Measurements from ENCODE around the gene FAM13C.

Gene FAM13C

GRCh38 chr10:59257224-59257623, 105.1 kb downstream of the FAM13C start:
- Histone ChIP-seq H3K4me1 (ENCODE audit: insufficient read depth, insufficient read length) (no peaks in the 10 kb centered on the region), H3K36me3 (ENCODE audit: insufficient read depth, insufficient read length, low read length) (no peaks in the 10 kb centered on the region), H3K4me3 (ENCODE audit: insufficient read length, low read depth) (no peak overlapping the region), H3K27me3 (ENCODE audit: insufficient read depth, insufficient read length) (no peaks in the 10 kb centered on the region), H3K9me3 (ENCODE audit: insufficient read depth, low read length) (no peaks in the 10 kb centered on the region), H3K9ac (ENCODE audit: insufficient read length, low read depth) (no peak overlapping the region)
- TF ChIP-seq YY1 (IDR thresholded peaks at IDR 0.05; ENCODE audit: insufficient read depth, insufficient read length), result no peak
- no peak for TF ChIP-seq SUZ12 (IDR thresholded peaks at IDR 0.05; ENCODE audit: extremely low read depth, insufficient read depth, insufficient read length)
- no peak for TF ChIP-seq ZNF274 (IDR thresholded peaks at IDR 0.05; ENCODE audit: low read depth, low read length)
- DNase-seq (ENCODE audit: low read depth, low spot score), result no peak

DNA sequence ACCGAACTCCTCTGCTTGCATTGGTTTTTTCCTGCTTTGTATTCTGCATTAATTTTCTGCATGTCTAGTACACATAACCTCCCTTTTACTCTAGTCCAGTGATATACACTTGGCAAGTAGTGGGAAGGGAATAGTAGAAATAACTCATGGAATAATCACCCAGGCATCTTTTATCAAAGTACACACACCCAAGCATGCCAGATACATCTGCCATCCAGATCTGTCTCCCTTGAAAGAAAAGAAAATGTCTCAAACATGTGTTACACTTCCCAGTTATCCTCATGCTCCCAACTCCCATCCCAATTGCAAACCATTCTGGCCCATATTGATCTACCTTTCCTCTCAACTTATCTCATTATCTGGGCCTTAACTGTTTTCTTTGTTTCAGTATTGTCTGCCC, 106.9 kb downstream of the FAM13C start:
- Histone ChIP-seq H3K9me3 (ENCODE audit: insufficient read depth, low read length) (no peaks in the 10 kb centered on the region), H3K4me1 (ENCODE audit: insufficient read depth, insufficient read length) (no peaks in the 10 kb centered on the region), H3K4me3 (ENCODE audit: insufficient read length, low read depth) (no peak overlapping the region), H3K27me3 (ENCODE audit: insufficient read depth, insufficient read length) (no peaks in the 10 kb centered on the region), H3K9ac (ENCODE audit: insufficient read length, low read depth) (no peak overlapping the region), H3K36me3 (ENCODE audit: insufficient read depth, insufficient read length, low read length) (no peaks in the 10 kb centered on the region)
- no peak for DNase-seq (ENCODE audit: low read depth, low spot score)
- no peak for TF ChIP-seq SUZ12 (IDR thresholded peaks at IDR 0.05; ENCODE audit: extremely low read depth, insufficient read depth, insufficient read length)
- no peak for TF ChIP-seq ZNF274 (IDR thresholded peaks at IDR 0.05; ENCODE audit: low read depth, low read length)

- no peaks in the 10 kb centered on the region for H3K9me3 ChIP-seq (ENCODE audit: insufficient read depth, low read length)
- no peak overlapping the region for H3K9ac ChIP-seq (ENCODE audit: insufficient read length, low read depth)
- H3K27me3 ChIP-seq (ENCODE audit: insufficient read depth, insufficient read length), result no peaks in the 10 kb centered on the region
- no peak for TF ChIP-seq ZNF274 (IDR thresholded peaks at IDR 0.05; ENCODE audit: low read depth, low read length)
- no peak for TF ChIP-seq YY1 (IDR thresholded peaks at IDR 0.05; ENCODE audit: insufficient read depth, insufficient read length)
- no peak for TF ChIP-seq SUZ12 (IDR thresholded peaks at IDR 0.05; ENCODE audit: extremely low read depth, insufficient read depth, insufficient read length)
- H3K4me1 ChIP-seq (ENCODE audit: insufficient read depth, insufficient read length), result no peaks in the 10 kb centered on the region
- no peak overlapping the region for H3K4me3 ChIP-seq (ENCODE audit: insufficient read length, low read depth)
- DNase-seq (ENCODE audit: low read depth, low spot score), result no peak
- H3K36me3 ChIP-seq (ENCODE audit: insufficient read depth, insufficient read length, low read length), result no peaks in the 10 kb centered on the region
Observed at GRCh38 chr10:59252491-59252890, 109.9 kb downstream of the FAM13C start.

DNA sequence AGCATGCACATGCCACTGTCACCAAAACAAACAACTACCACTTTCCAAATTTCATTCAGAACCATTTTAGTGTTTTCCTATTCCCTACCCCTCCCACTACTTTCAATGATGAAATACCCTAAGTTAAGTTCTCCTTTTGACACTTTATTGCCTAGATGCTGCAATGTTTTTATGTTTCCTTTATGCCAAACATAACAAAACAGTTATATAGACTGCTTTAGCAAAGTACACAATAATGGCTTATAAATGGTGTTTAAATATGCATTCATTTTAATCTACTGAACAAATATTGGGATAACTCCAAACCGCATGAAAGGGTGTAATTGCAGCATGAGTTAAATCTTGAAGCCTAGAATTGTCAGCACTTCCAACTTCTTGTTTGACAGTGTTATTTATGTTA, 116.7 kb downstream of the FAM13C start:
- H3K9me3 ChIP-seq (ENCODE audit: insufficient read depth, low read length), result no peaks in the 10 kb centered on the region
- no peak for TF ChIP-seq ZNF274 (IDR thresholded peaks at IDR 0.05; ENCODE audit: low read depth, low read length)
- TF ChIP-seq SUZ12 (IDR thresholded peaks at IDR 0.05; ENCODE audit: extremely low read depth, insufficient read depth, insufficient read length), result no peak
- H3K36me3 ChIP-seq (ENCODE audit: insufficient read depth, insufficient read length, low read length), result no peaks in the 10 kb centered on the region
- no peak overlapping the region for H3K4me3 ChIP-seq (ENCODE audit: insufficient read length, low read depth)
- no peaks in the 10 kb centered on the region for H3K27me3 ChIP-seq (ENCODE audit: insufficient read depth, insufficient read length)
- no peak overlapping the region for H3K9ac ChIP-seq (ENCODE audit: insufficient read length, low read depth)
- H3K4me1 ChIP-seq (ENCODE audit: insufficient read depth, insufficient read length), result no peaks in the 10 kb centered on the region
- DNase-seq (ENCODE audit: low read depth, low spot score), result no peak

GRCh38 chr10:59244871-59245270, 117.5 kb downstream of the FAM13C start:
- no peaks in the 10 kb centered on the region for H3K36me3 ChIP-seq (ENCODE audit: insufficient read depth, insufficient read length, low read length)
- H3K9ac ChIP-seq (ENCODE audit: insufficient read length, low read depth), result no peak overlapping the region
- no peaks in the 10 kb centered on the region for H3K4me1 ChIP-seq (ENCODE audit: insufficient read depth, insufficient read length)
- no peak for DNase-seq (ENCODE audit: low read depth, low spot score)
- no peak for TF ChIP-seq ZNF274 (IDR thresholded peaks at IDR 0.05; ENCODE audit: low read depth, low read length)
- no peak for TF ChIP-seq SUZ12 (IDR thresholded peaks at IDR 0.05; ENCODE audit: extremely low read depth, insufficient read depth, insufficient read length)
- no peak for TF ChIP-seq YY1 (IDR thresholded peaks at IDR 0.05; ENCODE audit: insufficient read depth, insufficient read length)
- H3K9me3 ChIP-seq (ENCODE audit: insufficient read depth, low read length), result no peaks in the 10 kb centered on the region
- H3K4me3 ChIP-seq (ENCODE audit: insufficient read length, low read depth), result no peak overlapping the region
- H3K27me3 ChIP-seq (ENCODE audit: insufficient read depth, insufficient read length), result no peaks in the 10 kb centered on the region

GRCh38 chr10:59243611-59244195, 118.6 kb downstream of the FAM13C start:
- no peak for TF ChIP-seq YY1 (IDR thresholded peaks at IDR 0.05; ENCODE audit: insufficient read depth, insufficient read length)
- TF ChIP-seq ZNF274 (IDR thresholded peaks at IDR 0.05; ENCODE audit: low read depth, low read length), result no peak
- TF ChIP-seq SUZ12 (IDR thresholded peaks at IDR 0.05; ENCODE audit: extremely low read depth, insufficient read depth, insufficient read length), result no peak
- DNase-seq (ENCODE audit: low read depth, low spot score), result no peak
- Histone ChIP-seq H3K4me1 (ENCODE audit: insufficient read depth, insufficient read length) (no peaks in the 10 kb centered on the region), H3K9me3 (ENCODE audit: insufficient read depth, low read length) (no peaks in the 10 kb centered on the region), H3K4me3 (ENCODE audit: insufficient read length, low read depth) (no peak overlapping the region), H3K9ac (ENCODE audit: insufficient read length, low read depth) (no peak overlapping the region), H3K27me3 (ENCODE audit: insufficient read depth, insufficient read length) (no peaks in the 10 kb centered on the region), H3K36me3 (ENCODE audit: insufficient read depth, insufficient read length, low read length) (no peaks in the 10 kb centered on the region)

DNA sequence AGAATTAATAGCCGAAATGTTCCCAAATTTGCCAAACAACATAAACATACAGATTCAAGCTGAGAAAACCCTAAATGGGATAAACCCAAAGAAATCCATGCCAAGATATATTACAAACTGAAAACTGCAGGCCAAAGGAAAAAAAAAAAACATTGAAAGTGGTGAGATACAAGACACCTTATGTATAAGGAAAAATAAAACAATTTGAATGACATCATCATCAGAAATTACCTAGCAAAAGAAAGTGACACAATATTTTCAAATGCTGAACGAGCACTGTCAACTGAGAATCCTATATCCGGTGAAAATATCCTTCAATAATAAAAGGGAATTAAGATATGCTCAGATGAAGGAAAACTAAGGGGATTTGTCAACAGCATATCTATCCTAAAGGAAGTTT, 119.4 kb downstream of the FAM13C start:
- H3K4me3 ChIP-seq (ENCODE audit: insufficient read length, low read depth), result no peak overlapping the region
- H3K27me3 ChIP-seq (ENCODE audit: insufficient read depth, insufficient read length), result no peaks in the 10 kb centered on the region
- H3K9ac ChIP-seq (ENCODE audit: insufficient read length, low read depth), result no peak overlapping the region
- no peak for TF ChIP-seq SUZ12 (IDR thresholded peaks at IDR 0.05; ENCODE audit: extremely low read depth, insufficient read depth, insufficient read length)
- TF ChIP-seq YY1 (IDR thresholded peaks at IDR 0.05; ENCODE audit: insufficient read depth, insufficient read length), result no peak
- TF ChIP-seq ZNF274 (IDR thresholded peaks at IDR 0.05; ENCODE audit: low read depth, low read length), result no peak
- H3K36me3 ChIP-seq (ENCODE audit: insufficient read depth, insufficient read length, low read length), result no peaks in the 10 kb centered on the region
- no peaks in the 10 kb centered on the region for H3K9me3 ChIP-seq (ENCODE audit: insufficient read depth, low read length)
- no peak for DNase-seq (ENCODE audit: low read depth, low spot score)
- H3K4me1 ChIP-seq (ENCODE audit: insufficient read depth, insufficient read length), result no peaks in the 10 kb centered on the region
